GM11168 (cell line): ENCODE results near the gene SOBP.

Source experiments
- in situ Hi-C: fragments of 300-500 bp; cut with MboI; formaldehyde crosslinking; loops from one replicate; pipeline ENCODE4 v1.12.0; 2022; ENCODE audit warnings: low sequenced_read_pairs; ENCODE audit not compliant: unreplicated experiment

The SOBP gene

DNA sequence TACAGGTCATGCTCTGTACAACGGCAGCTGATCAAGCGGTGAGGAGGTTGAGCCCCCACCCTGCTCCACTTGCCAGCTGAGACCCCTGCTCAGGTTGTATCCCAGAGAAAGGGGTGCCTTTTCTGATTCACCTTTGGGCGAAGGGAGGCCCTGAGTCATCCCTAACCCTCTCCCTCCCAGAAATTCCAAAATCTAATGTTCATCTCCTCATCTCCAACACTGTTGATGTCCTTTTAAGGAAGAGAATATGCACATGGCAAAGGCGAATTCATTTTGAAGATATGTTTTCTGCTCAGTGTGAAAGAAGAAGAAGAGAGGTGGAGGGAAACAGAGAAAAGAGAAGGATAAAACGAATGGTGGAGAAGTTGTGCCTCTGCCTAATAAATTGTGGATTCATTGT lies 213.7 kb downstream of the SOBP start:
- in situ Hi-C loops = no loop called here

DNA sequence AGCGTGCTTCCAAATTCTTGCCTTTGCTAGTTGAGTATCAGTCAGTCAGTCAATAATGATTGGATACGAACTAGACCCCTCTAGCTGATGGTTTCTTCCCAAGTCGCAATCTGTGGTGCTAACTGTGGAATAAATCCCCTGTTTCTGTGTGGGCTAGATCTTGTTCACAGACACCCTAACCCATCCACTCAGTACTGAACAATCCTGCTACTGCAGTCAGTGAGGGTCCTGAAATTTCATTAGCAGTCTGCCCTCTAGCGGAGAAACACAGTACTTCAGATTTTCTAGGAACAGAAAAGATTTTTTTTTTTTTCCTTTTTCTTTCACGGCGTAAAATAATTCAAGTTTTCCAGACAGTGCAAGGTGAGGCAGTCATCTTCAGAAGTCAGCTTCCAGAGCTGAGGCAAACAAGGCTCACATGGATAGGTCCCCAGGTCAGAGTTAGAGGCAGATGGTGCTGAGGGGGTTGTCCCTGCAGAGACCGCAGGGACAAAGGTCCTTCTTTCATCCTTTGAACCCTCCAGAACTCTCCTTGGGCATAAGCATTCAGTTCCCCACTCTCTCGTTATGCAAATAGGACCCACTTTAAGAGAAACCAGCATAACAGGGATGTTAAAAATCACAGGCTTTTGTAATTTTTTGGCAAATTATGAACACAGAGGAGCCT lies 214.6 kb downstream of the SOBP start:
- in situ Hi-C loops = no loop called here

DNA sequence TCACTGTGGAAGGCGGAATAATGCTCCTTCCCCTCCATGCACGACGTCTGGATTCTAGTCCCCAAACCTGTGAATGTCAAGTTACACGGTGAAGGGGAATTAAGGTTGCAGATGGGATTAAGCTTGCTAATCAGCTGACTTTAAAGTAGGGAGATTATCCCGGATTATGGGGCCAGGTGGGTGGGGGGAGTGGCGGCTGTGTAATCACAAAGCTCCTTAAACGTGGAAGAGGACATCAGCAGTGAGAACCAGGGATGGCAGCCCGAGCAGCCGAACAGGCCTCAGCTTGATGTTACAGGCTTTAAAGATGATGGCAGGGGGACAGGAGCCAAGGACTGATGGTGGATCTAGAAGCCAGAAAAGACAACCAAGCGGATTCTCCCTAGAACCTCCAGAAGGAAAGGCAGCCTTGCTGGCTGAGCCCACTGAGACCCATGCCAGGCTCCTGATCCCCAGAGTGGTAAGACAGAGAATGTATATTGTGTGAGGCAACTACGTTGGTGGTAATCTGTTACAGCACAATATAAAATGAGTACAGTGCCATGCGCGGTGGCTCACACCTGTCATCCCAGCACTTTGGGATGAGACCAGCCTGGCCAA lies 216.7 kb downstream of the SOBP start:
- in situ Hi-C loops = no loop called here

DNA sequence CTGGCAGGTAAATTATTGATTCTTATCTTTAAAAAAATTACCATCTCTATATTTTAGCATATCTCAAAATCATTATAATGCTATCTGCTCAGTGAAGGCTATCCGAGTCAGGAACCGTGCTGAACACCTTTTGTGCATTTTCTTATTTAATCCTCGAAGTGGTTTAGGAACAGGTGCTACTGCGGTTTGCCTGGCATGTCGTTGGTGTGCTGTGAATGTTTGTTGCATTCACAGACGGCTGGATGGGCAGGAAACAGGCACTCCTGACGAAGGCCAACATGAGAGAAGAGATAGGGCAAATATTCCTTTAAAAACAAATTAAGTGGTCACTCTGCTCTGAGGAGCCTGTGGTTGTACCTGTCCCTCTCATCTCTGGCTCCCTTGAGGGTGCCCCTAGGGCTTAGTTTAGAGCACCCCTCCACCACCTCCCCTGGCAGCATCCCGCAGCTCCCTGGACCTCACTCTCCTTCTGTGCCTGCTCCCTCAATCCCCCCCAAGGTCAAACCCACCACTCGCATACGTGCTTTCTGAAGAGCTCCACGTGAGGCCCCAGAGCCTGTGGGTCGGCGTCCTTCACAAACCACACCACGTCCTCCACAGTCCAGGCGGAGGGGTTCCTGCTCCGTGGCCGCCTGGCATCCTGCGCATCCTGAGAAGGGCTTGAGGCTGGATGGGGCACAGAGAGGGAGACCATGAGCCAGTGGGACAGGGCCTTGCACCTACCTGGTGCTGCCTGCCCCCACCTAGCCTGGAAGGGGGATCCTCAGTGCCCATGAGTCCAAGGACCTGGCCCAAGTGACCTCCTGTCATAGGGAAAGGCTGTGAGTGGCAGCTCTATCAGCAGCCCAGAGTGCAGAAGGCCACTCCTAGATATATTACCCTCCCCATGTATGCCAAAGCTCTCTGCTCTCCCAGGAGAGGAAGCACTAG lies 217.7 kb downstream of the SOBP start:
- in situ Hi-C loops = no loop called here

DNA sequence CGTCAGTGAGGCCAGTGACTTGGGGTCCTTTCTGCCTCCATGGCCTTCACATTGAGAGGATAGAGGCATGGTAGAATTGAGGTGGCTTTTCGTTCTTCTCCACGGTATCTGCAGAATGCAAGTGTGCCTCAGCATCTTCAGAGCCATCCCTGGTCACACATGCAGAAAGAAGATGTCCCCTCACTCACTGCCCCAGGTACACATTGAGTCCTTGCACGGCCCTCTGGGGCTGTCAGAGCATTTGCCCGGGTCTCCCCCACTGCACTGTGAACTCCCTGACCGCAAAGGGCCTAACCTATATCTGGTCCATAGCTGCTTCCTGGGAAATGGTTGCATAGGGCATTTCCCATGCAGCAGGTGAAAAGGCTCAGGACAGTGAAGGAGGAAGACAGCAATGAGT lies 218.5 kb downstream of the SOBP start:
- in situ Hi-C loops = no loop called here

DNA sequence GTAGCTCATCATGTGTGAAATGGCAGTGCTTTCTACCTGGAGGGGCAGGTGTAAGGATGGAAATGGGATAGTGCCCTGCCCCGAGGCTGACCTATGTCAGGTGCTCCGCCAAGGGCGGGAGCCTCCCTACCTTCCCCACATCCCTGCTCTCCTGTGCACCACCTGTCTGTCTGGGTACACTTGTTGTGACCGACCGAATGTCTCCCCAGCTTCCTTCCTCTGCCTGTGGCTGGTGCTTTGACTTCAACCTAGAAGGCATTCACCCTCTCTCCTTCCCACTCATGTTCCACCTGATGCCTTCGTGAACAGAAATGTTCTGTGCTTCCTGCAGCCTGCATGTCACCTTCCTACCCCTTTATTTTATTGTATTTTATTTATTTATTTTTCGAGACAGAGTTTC lies 219.4 kb downstream of the SOBP start:
- in situ Hi-C loops = no loop called here
